H1 (cell line): ENCODE data around the gene AIFM3. TPM values are rescaled to one million over a fixed set of nuclear protein-coding genes. Genes with fewer than 3 reads are reported as not detected.

Experiments
- CTCF ChIA-PET: fragments of 300-600 bp; sonication (Branson Sonifier 250); formaldehyde crosslinking; loops from one replicate; lab custom pipeline; 2021; ENCODE audit not compliant: partially characterized antibody; lab: Charles Lee
- POLR2A ChIA-PET: fragments of 300-600 bp; sonication (Branson Sonifier 250); formaldehyde crosslinking; loops from one replicate; lab custom pipeline; 2021; ENCODE audit warnings: inconsistent platforms; ENCODE audit not compliant: partially characterized antibody; lab: Charles Lee
- DNase-seq, 2 experiments: peaks; one replicate each; pipeline versions ENCODE4 v3.0.0 to v3.0.0-alpha.2; 2010 to 2022; ENCODE audit warnings: low spot score in 2 of 2, low read depth in 1 of 2, mixed read lengths in 1 of 2
- FAIRE-seq: peaks from 2 replicates; lab custom pipeline; 2011; peaks lifted over from hg19 to GRCh38; lab: Jason Lieb, UNC
- H2AFZ ChIP-seq: 2 replicates; pipeline ENCODE4 v1.8.1; 2012; ENCODE audit warnings: low read length, inconsistent platforms
- H2AK5ac ChIP-seq: 2 replicates; pipeline ENCODE4 v1.6.1; 2013; ENCODE audit warnings: low read depth, low read length
- H2BK120ac ChIP-seq: replicated peaks from 2 replicates; pipeline ENCODE3; 2013; ENCODE audit warnings: low read depth, low read length, inconsistent platforms
- H2BK12ac ChIP-seq: 2 replicates; pipeline ENCODE4 v1.6.1; 2013; ENCODE audit warnings: low read depth, low read length
- H2BK15ac ChIP-seq: 2 replicates; pipeline ENCODE4 v1.6.1; 2013; ENCODE audit warnings: low read length
- H2BK20ac ChIP-seq: 2 replicates; pipeline ENCODE4 v1.6.1; 2013; ENCODE audit warnings: low read length
- H2BK5ac ChIP-seq: 2 replicates; pipeline ENCODE4 v1.6.1; 2013; ENCODE audit warnings: low read depth, low read length
- H3K14ac ChIP-seq: 2 replicates; pipeline ENCODE4 v1.6.1; 2013; ENCODE audit warnings: inconsistent platforms; ENCODE audit not compliant: insufficient read length
- H3K18ac ChIP-seq: 2 replicates; pipeline ENCODE4 v1.6.1; 2013; ENCODE audit warnings: low read length; ENCODE audit errors: extremely low read depth
- H3K23ac ChIP-seq: 2 replicates; pipeline ENCODE4 v1.6.1; 2013; ENCODE audit warnings: inconsistent platforms; ENCODE audit not compliant: insufficient read length
- H3K23me2 ChIP-seq: 2 replicates; pipeline ENCODE4 v1.6.1; 2013; ENCODE audit warnings: low read depth, low read length
- H3K27ac ChIP-seq: 2 replicates; pipeline ENCODE4 v1.6.1; 2011; ENCODE audit warnings: low read depth, low read length, inconsistent platforms
- H3K27me3 ChIP-seq, 4 experiments: replicated peaks in 1 of 4; 1 replicate in 1 of 4; 2 replicates in 3 of 4; pipeline versions ENCODE4 v1.6.1 to v1.8.1; 2011 to 2013; ENCODE audit warnings: low read length in 3 of 4, mild to moderate bottlenecking in 3 of 4, inconsistent platforms in 2 of 4, mixed read lengths in 2 of 4, moderate library complexity in 1 of 4; ENCODE audit not compliant: control insufficient read depth in 3 of 4, insufficient read depth in 3 of 4; ENCODE audit errors: extremely low read depth in 1 of 4
- H3K36me3 ChIP-seq, 4 experiments: 2 replicates each; pipeline versions ENCODE4 v1.6.1 to v1.8.1; 2011 to 2013; ENCODE audit warnings: mild to moderate bottlenecking in 4 of 4, low read length in 3 of 4, moderate library complexity in 2 of 4, control low read depth in 1 of 4, inconsistent platforms in 1 of 4; ENCODE audit not compliant: insufficient read depth in 4 of 4, control insufficient read depth in 2 of 4
- H3K4ac ChIP-seq: replicated peaks from 2 replicates; pipeline ENCODE3; 2013; ENCODE audit warnings: low read length, low read depth, mixed read lengths, inconsistent platforms; ENCODE audit not compliant: insufficient read length
- H3K4me1 ChIP-seq, 4 experiments: replicated peaks in 1 of 4; 1 replicate in 1 of 4; 2 replicates in 3 of 4; pipeline versions ENCODE4 v1.6.1 to v1.8.1; 2011 to 2013; ENCODE audit warnings: low read length in 3 of 4, inconsistent platforms in 2 of 4, mixed read lengths in 1 of 4; ENCODE audit not compliant: insufficient read depth in 4 of 4, control insufficient read depth in 3 of 4
- H3K4me2 ChIP-seq, 2 experiments: 2 replicates each; pipeline versions ENCODE4 v1.6.1 to v1.8.1; 2011 to 2013; ENCODE audit warnings: low read depth in 2 of 2, low read length in 2 of 2, control low read depth in 1 of 2, inconsistent platforms in 1 of 2, mild to moderate bottlenecking in 1 of 2; ENCODE audit not compliant: insufficient read depth in 1 of 2
- H3K4me3 ChIP-seq, 4 experiments: fragments of 200-600, 300-600 bp in 1 of 4; sonication (generic), shearing (Covaris generic), sonication (Bioruptor Twin) in 1 of 4; 2 replicates each; pipeline versions ENCODE4 v1.5.1 to v1.8.1; 2011 to 2016; ENCODE audit warnings: low read length in 4 of 4, low read depth in 3 of 4, control low read depth in 2 of 4, inconsistent platforms in 2 of 4, mild to moderate bottlenecking in 2 of 4, mixed read lengths in 1 of 4, moderate library complexity in 1 of 4; ENCODE audit not compliant: insufficient read depth in 2 of 4; ENCODE audit errors: extremely low read depth in 1 of 4
- H3K56ac ChIP-seq: replicated peaks from 2 replicates; pipeline ENCODE3; 2013; ENCODE audit warnings: low read depth, mild to moderate bottlenecking, mixed read lengths, low read length, inconsistent platforms; ENCODE audit not compliant: insufficient read length
- H3K79me1 ChIP-seq: 2 replicates; pipeline ENCODE4 v1.6.1; 2013; ENCODE audit warnings: low read depth, low read length, control low read depth
- H3K79me2 ChIP-seq, 2 experiments: 2 replicates each; pipeline versions ENCODE4 v1.6.1 to v1.8.1; 2012 to 2013; ENCODE audit warnings: low read length in 2 of 2, mild to moderate bottlenecking in 2 of 2, inconsistent platforms in 1 of 2; ENCODE audit not compliant: insufficient read depth in 2 of 2, control insufficient read depth in 1 of 2
- H3K9ac ChIP-seq, 4 experiments: replicated peaks in 1 of 4; 1 replicate in 1 of 4; 2 replicates in 3 of 4; pipeline versions ENCODE4 v1.6.1 to v1.8.1; 2011 to 2013; ENCODE audit warnings: low read depth in 3 of 4, low read length in 3 of 4, control low read depth in 2 of 4, mild to moderate bottlenecking in 2 of 4, moderate library complexity in 2 of 4, inconsistent platforms in 1 of 4; ENCODE audit errors: extremely low read depth in 1 of 4
- H3K9me3 ChIP-seq, 2 experiments: 2 replicates each; pipeline versions ENCODE4 v1.6.1 to v1.8.1; 2012 to 2013; ENCODE audit warnings: mild to moderate bottlenecking in 2 of 2, moderate library complexity in 2 of 2, control low read depth in 1 of 2, inconsistent platforms in 1 of 2, low read depth in 1 of 2, low read length in 1 of 2, mixed read lengths in 1 of 2; ENCODE audit not compliant: insufficient read depth in 2 of 2
- H4K20me1 ChIP-seq, 2 experiments: replicated peaks in 1 of 2; 2 replicates each; pipeline versions ENCODE3 to v1.8.1; 2011 to 2013; ENCODE audit warnings: inconsistent platforms in 2 of 2, low read length in 2 of 2, mild to moderate bottlenecking in 1 of 2; ENCODE audit not compliant: insufficient read depth in 2 of 2, control insufficient read depth in 1 of 2
- H4K5ac ChIP-seq: 2 replicates; pipeline ENCODE4 v1.6.1; 2013; ENCODE audit warnings: low read length, low read depth, mixed read lengths, inconsistent platforms; ENCODE audit not compliant: insufficient read length
- H4K8ac ChIP-seq: 2 replicates; pipeline ENCODE4 v1.8.0; 2013; ENCODE audit warnings: mild to moderate bottlenecking, moderate library complexity, low read length, inconsistent platforms; ENCODE audit not compliant: insufficient read depth; ENCODE audit errors: extremely low read depth
- H4K91ac ChIP-seq: replicated peaks from 2 replicates; pipeline ENCODE3; 2013; ENCODE audit warnings: low read length, mixed read lengths, inconsistent platforms; ENCODE audit not compliant: insufficient read length
- HDAC2 ChIP-seq, 2 experiments: fragments of 300-600 bp in 1 of 2; sonication (generic) in 1 of 2; IDR thresholded peaks; 2 replicates each; pipeline ENCODE4 v1.6.1; 2011 to 2012; ENCODE audit warnings: low read depth in 2 of 2, low read length in 2 of 2, mild to moderate bottlenecking in 2 of 2, moderate library complexity in 2 of 2, borderline replicate concordance in 1 of 2, inconsistent platforms in 1 of 2
- KDM5A ChIP-seq: fragments of 200-600 bp; IDR thresholded peaks from 2 replicates; pipeline ENCODE4 v1.7.1; 2012; ENCODE audit warnings: mild to moderate bottlenecking, low read length, inconsistent platforms, mixed read lengths
- POLR2A ChIP-seq, 2 experiments: IDR thresholded peaks; 1 replicate in 1 of 2; 2 replicates in 1 of 2; pipeline ENCODE4 v1.6.1; 2011; ENCODE audit warnings: low read depth in 2 of 2, low read length in 2 of 2, mild to moderate bottlenecking in 2 of 2; ENCODE audit errors: control extremely low read depth in 1 of 2
- RBBP5 ChIP-seq: IDR thresholded peaks from 2 replicates; pipeline ENCODE4 v1.7.1; 2012; ENCODE audit warnings: low read depth, mild to moderate bottlenecking, inconsistent platforms, low read length, moderate library complexity, borderline replicate concordance
- SP1 ChIP-seq: IDR thresholded peaks from 2 replicates; pipeline ENCODE4 v1.6.1; 2011; ENCODE audit warnings: low read depth, low read length
- whole genome bisulfite sequencing, 2 experiments: shearing (Covaris generic) in 1 of 2; methylation state at CpG; one replicate each; pipeline versions ENCODE4 v1.1.6 to v1.1.7; 2013 to 2015; ENCODE audit warnings: low lambda C conversion rate in 2 of 2, mixed read lengths in 2 of 2, inconsistent platforms in 1 of 2, low coverage in 1 of 2, missing lambda C conversion rate in 1 of 2; ENCODE audit not compliant: insufficient replicate concordance in 2 of 2, insufficient coverage in 1 of 2, insufficient read length in 1 of 2; ENCODE audit errors: extremely low coverage in 1 of 2, missing lambda C conversion rate in 1 of 2; 5-methylcytosine and 5-hydroxymethylcytosine counted together
- polyA plus RNA-seq, 7 experiments: library from polyadenylated mRNA; depleted of rRNA in 3 of 7; stranded (reverse) in 5 of 7; unstranded in 2 of 7; fragments of >200 nt in 5 of 7; fragments of 200-250 nt in 2 of 7; gene quantifications; 1 replicate in 5 of 7; 2 replicates in 1 of 7; 4 replicates in 1 of 7; pipeline versions ENCODE4 v1.2.1 to v1.2.3, GENCODE V29; 2011 to 2013; ENCODE audit warnings: missing spikeins in 2 of 7, mixed read lengths in 2 of 7
- total RNA-seq: library from RNA; stranded (reverse); fragmentation: NEBNext Ultra II Directional; extraction: Animal tissue kit (Norgen Biotek cat#: 25700); gene quantifications from 2 replicates; pipeline ENCODE4 v1.2.1, GENCODE V29; 2021

The AIFM3 gene
- total and polyA plus RNA-seq, 2 of the 8 experiments (the other 6 are each of a cell fraction or from before 2014, with no cell fraction given): 0.86 to 1.4 TPM

DNA sequence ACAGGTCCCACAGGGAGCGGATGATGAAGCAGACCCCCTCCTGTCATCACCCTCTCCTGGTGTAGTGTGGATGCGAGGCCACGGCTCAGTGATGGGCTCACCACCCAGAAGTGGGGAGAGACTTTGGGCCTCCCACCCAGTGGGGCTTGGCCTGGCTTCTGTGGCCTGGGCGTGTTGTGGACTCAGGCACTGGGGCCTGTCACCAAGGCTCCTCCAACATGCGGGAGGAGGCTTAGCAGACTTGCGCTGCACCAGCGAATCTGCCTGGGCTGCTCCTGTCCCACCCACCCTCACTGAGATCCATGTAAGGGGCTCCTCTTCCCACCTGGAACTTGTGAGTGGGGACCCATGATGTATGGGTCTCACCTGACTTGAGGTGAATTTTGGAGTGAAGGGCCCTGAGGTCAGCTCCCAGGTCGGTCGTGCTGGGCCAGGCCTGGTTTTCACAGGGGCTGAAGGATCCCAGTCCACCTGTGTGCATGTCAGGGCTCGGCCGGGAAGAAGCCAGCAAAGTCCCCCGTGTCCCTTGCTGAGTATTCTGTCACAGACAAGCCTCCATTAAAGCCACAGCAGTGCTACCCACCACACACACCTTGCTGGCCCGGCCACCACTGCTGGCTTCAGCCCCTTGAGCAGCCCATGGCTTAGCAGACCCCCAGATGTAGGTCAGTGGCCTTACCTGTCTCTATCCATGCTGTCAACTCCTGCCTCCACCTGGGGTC, 30.6 kb downstream of the AIFM3 start:
- H3K23me2 ChIP-seq: peaks cover 10% of the 10 kb centered on the region; the same call in 1 of the 2 replicates
- no peak overlapping the region for H2BK120ac ChIP-seq
- FAIRE-seq: no peak
- TF ChIP-seq HDAC2 (IDR thresholded peaks at IDR 0.05; ENCODE audit: borderline replicate concordance in 1 of 2, low read depth in 2 of 2, low read length in 2 of 2) (no peak), SP1 (no peak), RBBP5 (no peak), POLR2A (IDR thresholded peaks at IDR 0.05; ENCODE audit: control extremely low read depth in 1 of 2, low read depth in 2 of 2, low read length in 2 of 2) (peak in 1 of 2 experiments; percentile 6; a peak in 1 of 3 replicates), KDM5A (no peak)
- no peak overlapping the region for H4K91ac ChIP-seq
- H3K27me3 ChIP-seq: no peaks in the 10 kb centered on the region
- no peak overlapping the region for H2BK20ac ChIP-seq
- H3K79me1 ChIP-seq: no peaks in the 10 kb centered on the region; the same call in 1 of the 2 replicates
- no peak overlapping the region for H4K5ac ChIP-seq
- no peak overlapping the region for H3K9ac ChIP-seq
- H3K56ac ChIP-seq: no peak overlapping the region
- H2BK15ac ChIP-seq: no peak overlapping the region
- no peak for DNase-seq
- ChIA-PET CTCF (interaction anchor here (1.4 to 1.7 kb wide), 2 partner anchors 11 to 24 kb away, joined by 4 to 5 read pairs; no protein-coding TSS in a partner anchor), POLR2A (interaction anchor here (1.4 to 5.5 kb wide), 3 partner anchors 7 to 16 kb away, joined by 3 to 45 read pairs (median 17); partner anchors contain the start of gene LZTR1)
- H3K4me3 ChIP-seq: no peak overlapping the region
- whole genome bisulfite sequencing, 2 experiments: 94% methylated on average over 13 of the region's 13 CpGs; no CpG with 5 or more reads in 1 of the 2 experiments
- no peak overlapping the region for H4K8ac ChIP-seq
- no peak overlapping the region for H3K23ac ChIP-seq
- no peak overlapping the region for H2BK12ac ChIP-seq
- H3K4ac ChIP-seq: no peak overlapping the region
- H3K4me1 ChIP-seq: peaks cover 0 to 8% (median 5%) of the 10 kb centered on the region in 4 experiments; a peak in 5 of 7 replicates
- H3K4me2 ChIP-seq: no peak overlapping the region
- peaks cover 2 to 7% (median 5%) of the 10 kb centered on the region in 4 experiments; a peak in 5 of 8 replicates for H3K36me3 ChIP-seq
- H2BK5ac ChIP-seq: no peak overlapping the region
- H3K18ac ChIP-seq: no peak overlapping the region
- no peak overlapping the region for H3K14ac ChIP-seq
- no peaks in the 10 kb centered on the region; a peak in 1 of 4 replicates for H3K79me2 ChIP-seq
- H4K20me1 ChIP-seq: peaks cover 6 to 10% of the 10 kb centered on the region in 2 experiments
- no peak overlapping the region for H2AK5ac ChIP-seq
- no peaks in the 10 kb centered on the region for H3K9me3 ChIP-seq
- H3K27ac ChIP-seq: no peak overlapping the region
- no peak overlapping the region for H2AFZ ChIP-seq
